Stimulated activated CD4-positive, alpha-beta T cell treated with anti-CD3 and anti-CD28 coated beads, Interleukin-1b, Interleukin-23, amount 100 ng/mL, for 48 hours (primary cell): ENCODE data around the gene C17orf113.
"Not testable (repeated sequence)": the region's sequence is repeated elsewhere in the genome, so short reads cannot be mapped to it uniquely, and the experiment has no call there.

Source experiments
- DNase-seq: peaks from one replicate; pipeline ENCODE4 v3.0.0-alpha.2; 2020

C17orf113 gene

GRCh38 chr17:42040818-42041217 lies 9.6 kb downstream of the C17orf113 start:
- DNase-seq: no peak

DNA sequence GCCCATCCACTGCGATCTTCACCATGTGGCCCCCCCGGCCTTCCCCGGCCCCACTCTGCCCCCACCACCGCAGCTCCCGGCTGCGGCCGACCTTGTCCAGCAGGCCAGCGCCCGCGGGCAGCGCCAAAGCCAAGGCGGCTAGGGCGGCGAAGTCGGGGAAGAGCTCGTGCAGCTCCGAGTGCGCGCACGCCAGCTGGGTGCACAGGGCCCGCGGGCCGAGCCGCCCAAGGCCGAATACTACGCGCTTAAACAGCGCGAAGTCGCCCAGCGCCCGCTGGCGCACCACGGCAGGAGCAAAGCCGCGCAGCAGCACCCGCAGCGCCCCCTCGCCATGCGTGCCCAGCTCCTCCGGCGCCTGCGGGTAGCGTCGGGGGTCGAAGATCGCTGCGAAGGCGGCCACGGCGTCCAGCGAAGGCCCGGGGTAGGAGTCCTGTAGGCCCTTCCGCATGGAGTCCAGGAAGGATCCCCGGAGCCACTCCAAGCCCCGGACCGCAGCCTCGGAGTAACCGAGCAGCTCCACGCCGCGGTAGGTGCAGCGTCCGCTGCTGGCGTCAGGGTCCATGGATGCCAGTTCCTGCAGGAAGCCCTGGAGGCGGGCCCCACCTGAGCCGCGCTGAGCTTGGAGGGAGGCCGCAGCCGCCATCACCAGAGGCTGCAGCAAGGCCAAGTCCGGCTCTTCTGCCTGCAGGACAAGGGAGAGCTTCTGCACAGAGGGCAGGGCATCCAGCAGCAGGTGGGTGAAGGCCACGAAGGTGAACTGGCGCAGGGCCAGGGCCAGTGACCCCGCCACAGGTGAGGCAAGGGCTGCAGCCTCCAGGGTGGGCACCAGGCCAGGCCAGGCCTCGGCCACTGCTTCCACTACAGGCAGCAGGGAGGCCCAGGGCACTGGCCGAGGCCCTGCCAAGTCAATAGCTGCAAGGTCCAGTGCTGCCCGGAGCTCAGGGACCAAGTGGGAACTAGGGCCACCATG lies 10.3 kb downstream of the C17orf113 start:
- no peak for DNase-seq

- no peak for DNase-seq
Observed at GRCh38 chr17:42038221-42038973, 12.0 kb downstream of the C17orf113 start.

DNA sequence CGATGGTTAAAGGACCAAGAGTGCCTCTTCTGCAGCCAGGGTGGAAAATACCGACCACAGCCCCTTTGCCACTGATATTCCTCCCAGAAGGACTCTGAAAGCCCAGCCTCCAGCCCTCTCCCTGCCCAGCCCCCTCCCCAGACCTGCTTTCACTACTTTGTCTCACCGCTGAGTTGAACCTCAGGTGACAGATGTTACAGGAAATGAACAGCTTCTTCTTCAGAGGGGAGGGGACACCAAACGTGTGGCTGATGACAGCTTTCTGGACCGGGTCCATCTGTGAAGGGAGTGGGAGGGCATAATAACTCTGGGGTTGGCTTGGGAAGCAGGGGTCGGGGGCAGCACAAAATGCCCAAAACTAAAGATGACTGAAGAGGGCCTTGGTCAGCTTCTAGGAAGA lies 16.3 kb downstream of the C17orf113 start:
- DNase-seq: no peak

DNA sequence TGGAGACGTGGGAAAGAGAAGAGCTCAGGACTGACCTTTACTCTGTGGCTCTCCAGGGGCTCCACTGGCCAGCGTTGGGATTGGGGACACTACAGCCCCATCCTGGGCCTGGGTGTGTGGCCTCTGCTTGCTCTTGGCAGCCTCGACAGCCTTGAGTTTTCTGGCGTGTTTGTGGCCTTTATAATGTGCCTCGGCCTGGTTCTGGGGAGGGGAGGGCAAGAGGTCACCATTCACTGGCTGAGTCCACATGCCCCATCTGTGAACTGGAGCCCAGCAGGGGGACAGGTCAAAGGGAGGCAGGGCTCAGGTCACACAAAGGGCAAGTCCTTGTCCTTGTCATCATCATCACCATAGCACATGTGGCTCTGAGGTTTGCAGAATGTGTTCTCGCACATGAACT lies 18.8 kb downstream of the C17orf113 start:
- no peak for DNase-seq

DNA sequence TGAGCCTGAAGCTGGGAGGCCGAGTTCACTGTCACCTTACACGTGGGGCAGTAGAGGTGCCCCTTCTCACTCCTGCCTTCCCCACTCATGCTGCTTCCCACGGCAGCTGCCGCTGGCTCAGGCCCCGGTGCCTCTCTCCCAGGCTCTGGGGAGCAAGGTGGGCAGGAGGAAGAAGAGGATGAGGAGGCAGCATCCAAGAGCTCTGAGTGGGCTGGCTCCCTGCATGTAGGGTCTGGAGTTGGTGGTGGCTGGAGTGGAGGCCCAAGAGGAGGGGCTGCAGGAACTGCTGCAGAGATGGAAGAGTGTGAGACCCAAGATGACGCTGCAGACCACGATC lies 21.6 kb downstream of the C17orf113 start:
- no peak for DNase-seq

DNA sequence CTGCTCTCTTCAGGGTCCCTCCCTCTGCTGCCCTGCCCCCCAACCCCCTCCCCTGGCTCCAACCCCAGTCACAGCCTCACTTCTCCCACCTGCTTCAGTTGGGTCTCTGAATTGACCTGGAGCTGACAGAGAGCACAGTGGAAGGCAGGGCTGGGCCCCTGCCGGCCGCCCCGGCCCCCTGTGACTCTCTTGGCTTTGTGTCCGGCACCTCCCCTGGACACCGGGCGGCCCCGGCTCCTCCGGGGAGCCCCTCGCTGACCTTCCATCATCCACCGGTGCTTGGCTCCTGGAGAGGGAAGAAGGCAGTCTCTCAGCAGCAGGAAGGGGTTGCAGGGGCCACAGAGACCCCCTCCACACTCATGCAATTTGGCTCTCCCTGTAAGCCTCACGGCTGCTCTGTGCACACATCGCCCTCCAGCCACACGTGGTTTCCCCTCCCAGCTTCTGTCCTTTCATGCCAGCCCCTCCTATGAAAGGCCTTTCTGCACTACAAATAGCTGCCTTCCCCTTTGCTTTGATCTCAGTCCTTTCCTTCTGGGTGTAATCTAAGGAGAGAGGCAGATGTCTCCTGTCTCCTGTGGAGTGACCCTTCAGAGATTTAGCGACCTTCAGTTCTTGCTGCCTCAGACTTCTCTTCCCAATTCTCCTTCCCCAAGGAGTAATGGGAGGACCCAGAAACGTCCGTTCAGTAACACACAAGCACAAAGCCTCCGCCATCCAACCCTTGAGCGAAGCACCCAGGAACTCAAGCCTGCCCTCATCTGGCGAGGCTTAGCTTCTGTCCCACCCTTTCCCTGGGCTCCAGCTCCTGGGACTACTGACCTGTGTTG lies 22.2 kb downstream of the C17orf113 start:
- no peak for DNase-seq

DNA sequence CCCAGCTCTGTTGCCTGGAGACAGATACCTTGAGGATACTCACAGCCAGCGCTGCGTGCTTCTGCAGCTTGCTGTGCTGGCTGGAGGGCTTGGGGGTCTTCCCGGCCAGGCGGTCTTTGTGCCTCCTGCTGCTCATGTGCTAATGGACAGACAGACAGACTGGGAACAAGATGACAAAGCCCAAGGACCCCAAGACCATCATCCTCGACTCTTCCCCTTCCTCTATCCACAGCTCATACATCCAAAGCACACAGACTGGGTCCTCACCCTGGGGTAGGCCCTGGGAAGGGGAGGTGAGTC lies 22.9 kb downstream of the C17orf113 start:
- DNase-seq: no peak

- DNase-seq: no peak
Observed at GRCh38 chr17:42026857-42027589, 23.4 kb downstream of the C17orf113 start.

GRCh38 chr17:42025936-42026335 lies 24.5 kb downstream of the C17orf113 start:
- no peak for DNase-seq

GRCh38 chr17:42025191-42025579 lies 25.2 kb downstream of the C17orf113 start:
- DNase-seq: no peak

GRCh38 chr17:42023524-42024349 lies 26.7 kb downstream of the C17orf113 start:
- DNase-seq: no peak

- DNase-seq: not testable (repeated sequence)
Observed at GRCh38 chr17:42020845-42021244, 29.6 kb downstream of the C17orf113 start.

- DNase-seq: peak; percentile 95
Observed at GRCh38 chr17:42019509-42020404, 30.6 kb downstream of the C17orf113 start, which contains the start of gene NKIRAS2. Gene NKIRAS2, plus strand, starts transcription at chr17:42020090. Its CDS starts 1,488 bp downstream, at chr17:42021578.

GRCh38 chr17:42018988-42019387 lies 31.4 kb downstream of the C17orf113 start:
- no peak for DNase-seq

GRCh38 chr17:42018339-42018738 lies 32.1 kb downstream of the C17orf113 start:
- DNase-seq: no peak

- peak; percentile 41 for DNase-seq
Observed at GRCh38 chr17:42017866-42018200, 32.6 kb downstream of the C17orf113 start.

- DNase-seq: peak; percentile 92
Observed at GRCh38 chr17:42016941-42017865, 33.2 kb downstream of the C17orf113 start, which contains the start of gene DNAJC7. Gene DNAJC7, minus strand, starts transcription at chr17:42017439. Its CDS starts 23 bp downstream, at chr17:42017416.

DNA sequence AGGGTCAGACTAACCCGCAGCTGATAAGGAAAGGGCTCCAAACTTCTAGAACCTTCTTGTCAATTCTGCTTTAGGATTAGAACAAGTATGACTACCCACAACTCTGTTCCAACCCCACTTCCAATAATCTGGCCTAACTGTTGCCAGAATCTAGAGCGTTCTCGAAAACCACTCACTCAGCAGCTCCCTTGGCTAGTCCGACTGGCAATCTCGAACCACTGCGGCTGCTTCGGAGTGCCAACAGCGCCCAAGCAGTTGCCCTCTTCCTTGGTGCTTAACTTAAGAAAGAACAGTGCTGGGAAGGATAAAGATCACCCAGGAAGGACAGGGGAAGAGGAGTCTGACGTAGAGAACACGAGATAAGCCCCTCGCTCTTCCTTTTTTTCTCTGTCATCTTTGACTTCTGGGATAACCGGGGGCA lies 34.0 kb downstream of the C17orf113 start:
- no peak for DNase-seq
